ENCODE data around the gene ZNF276.

ZNF276 gene

DNA sequence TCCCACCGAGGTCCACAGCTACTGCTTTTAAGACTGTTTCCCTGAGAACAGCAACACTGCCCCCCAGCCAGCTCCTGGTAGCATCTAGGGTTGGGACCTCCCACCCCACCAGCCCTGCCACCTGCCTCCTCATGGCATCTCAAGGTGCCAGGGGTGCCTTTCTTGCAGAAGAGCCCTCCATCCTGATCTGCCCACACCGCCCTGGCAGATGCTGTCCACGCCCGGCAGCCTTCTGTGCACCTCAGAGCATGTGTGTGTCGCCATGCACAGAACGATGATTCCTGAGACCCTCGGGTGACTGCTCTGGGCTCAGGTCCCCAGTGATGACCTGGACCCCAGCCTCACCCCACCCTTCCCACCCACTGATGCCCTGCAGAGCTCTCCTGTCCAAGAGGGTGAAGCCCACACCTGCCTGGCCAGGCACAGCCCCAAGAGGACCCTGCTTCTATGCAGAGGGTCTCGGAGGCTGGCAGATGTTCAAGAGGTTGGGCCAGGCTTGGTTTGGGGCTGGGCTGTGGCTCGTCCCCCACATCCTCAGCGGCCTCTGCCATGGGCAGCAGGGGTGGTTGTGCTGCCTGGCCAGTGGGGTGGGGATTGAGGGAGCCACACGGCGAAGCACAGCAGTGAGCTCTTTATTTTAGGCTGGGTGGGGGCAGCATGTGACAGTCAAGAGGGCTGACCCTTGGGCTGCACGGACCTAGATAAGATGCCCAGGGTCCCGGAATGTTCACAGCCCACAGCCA is 14.6 kb upstream of the ZNF276 start:
- H3K4me3 ChIP-seq (ENCODE audit: low read depth in 1 of 2, low read length in 1 of 2), result no peak overlapping the region
- TF ChIP-seq, protein P1, sequence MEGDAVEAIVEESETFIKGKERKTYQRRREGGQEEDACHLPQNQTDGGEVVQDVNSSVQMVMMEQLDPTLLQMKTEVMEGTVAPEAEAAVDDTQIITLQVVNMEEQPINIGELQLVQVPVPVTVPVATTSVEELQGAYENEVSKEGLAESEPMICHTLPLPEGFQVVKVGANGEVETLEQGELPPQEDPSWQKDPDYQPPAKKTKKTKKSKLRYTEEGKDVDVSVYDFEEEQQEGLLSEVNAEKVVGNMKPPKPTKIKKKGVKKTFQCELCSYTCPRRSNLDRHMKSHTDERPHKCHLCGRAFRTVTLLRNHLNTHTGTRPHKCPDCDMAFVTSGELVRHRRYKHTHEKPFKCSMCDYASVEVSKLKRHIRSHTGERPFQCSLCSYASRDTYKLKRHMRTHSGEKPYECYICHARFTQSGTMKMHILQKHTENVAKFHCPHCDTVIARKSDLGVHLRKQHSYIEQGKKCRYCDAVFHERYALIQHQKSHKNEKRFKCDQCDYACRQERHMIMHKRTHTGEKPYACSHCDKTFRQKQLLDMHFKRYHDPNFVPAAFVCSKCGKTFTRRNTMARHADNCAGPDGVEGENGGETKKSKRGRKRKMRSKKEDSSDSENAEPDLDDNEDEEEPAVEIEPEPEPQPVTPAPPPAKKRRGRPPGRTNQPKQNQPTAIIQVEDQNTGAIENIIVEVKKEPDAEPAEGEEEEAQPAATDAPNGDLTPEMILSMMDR (IDR thresholded peaks at IDR 0.05), result no peak
- peaks cover 8 to 24% of the 10 kb centered on the region in 2 experiments for H3K4me1 ChIP-seq (ENCODE audit: control insufficient read depth in 1 of 2, insufficient read depth in 1 of 2, low read depth in 1 of 2, low read length in 1 of 2)
- peaks cover 11% of the 10 kb centered on the region for H3K27me3 ChIP-seq
- H3K9me3 ChIP-seq, result no peaks in the 10 kb centered on the region
- H3K27ac ChIP-seq, result no peak overlapping the region
- H3K36me3 ChIP-seq, result peaks cover 41% of the 10 kb centered on the region

DNA sequence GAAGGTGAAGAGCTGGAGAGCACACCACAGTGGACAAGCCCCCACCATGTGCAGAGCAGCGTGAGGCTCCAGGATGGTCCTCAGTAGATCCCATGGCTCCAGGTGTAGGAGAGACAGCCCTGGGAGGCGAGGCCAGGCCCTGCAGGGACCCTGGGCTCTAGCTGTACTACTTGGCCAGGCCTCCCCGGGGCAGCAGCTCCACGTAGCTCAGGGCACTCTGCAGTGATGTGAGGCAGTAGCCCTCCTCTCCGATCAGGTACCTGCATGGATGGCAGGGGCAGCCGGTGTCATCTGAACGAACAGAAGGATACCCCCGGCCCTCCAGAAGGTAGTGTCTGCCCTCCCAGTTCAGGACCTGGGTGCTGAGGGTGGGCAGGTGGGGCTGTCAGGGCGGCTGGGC is 13.6 kb upstream of the ZNF276 start:
- Histone ChIP-seq H3K36me3 (peaks cover 41% of the 10 kb centered on the region), H3K27me3 (peaks cover 21% of the 10 kb centered on the region), H3K9me3 (no peaks in the 10 kb centered on the region), H3K27ac (no peak overlapping the region), H3K4me1 (ENCODE audit: control insufficient read depth in 1 of 2, insufficient read depth in 1 of 2, low read depth in 1 of 2, low read length in 1 of 2) (peaks cover 5 to 24% of the 10 kb centered on the region in 2 experiments), H3K4me3 (ENCODE audit: low read depth in 1 of 2, low read length in 1 of 2) (no peak overlapping the region)
- TF ChIP-seq, protein P1 (IDR thresholded peaks at IDR 0.05), result no peak

DNA sequence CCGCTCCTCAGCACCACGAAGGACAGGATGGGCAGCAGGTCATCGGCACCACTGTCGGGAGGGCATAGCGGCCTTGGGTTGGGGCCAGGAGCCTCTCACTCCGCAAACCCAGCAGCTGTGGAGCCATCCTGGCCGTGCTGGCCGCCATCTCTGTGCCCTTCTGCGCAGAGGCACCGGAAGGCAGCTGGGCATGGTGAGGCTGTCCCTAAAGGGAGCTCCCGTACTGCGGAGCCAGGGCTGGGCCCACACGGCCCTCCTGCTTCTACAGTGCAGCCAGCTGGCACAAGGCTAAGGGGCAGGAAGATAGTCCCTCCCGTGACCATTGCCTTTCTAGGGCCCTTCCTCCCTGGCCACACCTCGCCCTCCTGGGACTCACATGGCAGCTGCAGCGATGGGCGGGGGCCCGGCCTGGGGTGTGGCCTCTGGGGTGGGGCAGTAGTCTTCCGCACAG is 12.8 kb upstream of the ZNF276 start:
- TF ChIP-seq, protein P1 (IDR thresholded peaks at IDR 0.05), result no peak
- no peak overlapping the region for H3K27ac ChIP-seq
- peaks cover 41% of the 10 kb centered on the region for H3K36me3 ChIP-seq
- H3K4me1 ChIP-seq (ENCODE audit: control insufficient read depth in 1 of 2, insufficient read depth in 1 of 2, low read depth in 1 of 2, low read length in 1 of 2), result peaks cover 5 to 24% of the 10 kb centered on the region in 2 experiments
- no peaks in the 10 kb centered on the region for H3K9me3 ChIP-seq
- H3K27me3 ChIP-seq, result peaks cover 29% of the 10 kb centered on the region
- no peak overlapping the region for H3K4me3 ChIP-seq (ENCODE audit: low read depth in 1 of 2, low read length in 1 of 2)

DNA sequence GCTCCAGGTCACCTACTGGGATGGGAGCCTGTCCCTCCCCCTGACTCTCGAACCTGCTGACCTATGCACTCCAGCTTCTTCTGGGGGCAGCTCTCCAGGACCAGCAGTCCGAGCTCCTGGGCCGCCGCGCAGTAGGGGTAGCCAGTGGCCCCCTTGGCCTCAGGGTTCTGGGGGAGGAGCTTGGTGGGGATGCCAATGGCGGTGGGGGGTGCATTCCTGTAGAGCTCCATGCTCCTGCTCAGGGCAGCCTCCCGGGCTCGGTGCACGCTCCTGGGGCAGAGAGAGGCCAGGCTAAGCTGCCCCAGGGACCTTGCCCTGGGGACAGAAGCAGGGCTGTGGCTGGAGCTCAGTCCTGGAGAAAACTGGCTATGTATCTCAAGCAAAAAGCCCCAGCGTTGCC is 12.2 kb upstream of the ZNF276 start:
- TF ChIP-seq, protein P1 (IDR thresholded peaks at IDR 0.05), result no peak
- Histone ChIP-seq H3K9me3 (no peaks in the 10 kb centered on the region), H3K27ac (no peak overlapping the region), H3K4me3 (ENCODE audit: low read depth in 1 of 2, low read length in 1 of 2) (no peak overlapping the region), H3K36me3 (peaks cover 41% of the 10 kb centered on the region), H3K27me3 (peaks cover 26% of the 10 kb centered on the region), H3K4me1 (ENCODE audit: control insufficient read depth in 1 of 2, insufficient read depth in 1 of 2, low read depth in 1 of 2, low read length in 1 of 2) (peaks cover 5 to 24% of the 10 kb centered on the region in 2 experiments)

DNA sequence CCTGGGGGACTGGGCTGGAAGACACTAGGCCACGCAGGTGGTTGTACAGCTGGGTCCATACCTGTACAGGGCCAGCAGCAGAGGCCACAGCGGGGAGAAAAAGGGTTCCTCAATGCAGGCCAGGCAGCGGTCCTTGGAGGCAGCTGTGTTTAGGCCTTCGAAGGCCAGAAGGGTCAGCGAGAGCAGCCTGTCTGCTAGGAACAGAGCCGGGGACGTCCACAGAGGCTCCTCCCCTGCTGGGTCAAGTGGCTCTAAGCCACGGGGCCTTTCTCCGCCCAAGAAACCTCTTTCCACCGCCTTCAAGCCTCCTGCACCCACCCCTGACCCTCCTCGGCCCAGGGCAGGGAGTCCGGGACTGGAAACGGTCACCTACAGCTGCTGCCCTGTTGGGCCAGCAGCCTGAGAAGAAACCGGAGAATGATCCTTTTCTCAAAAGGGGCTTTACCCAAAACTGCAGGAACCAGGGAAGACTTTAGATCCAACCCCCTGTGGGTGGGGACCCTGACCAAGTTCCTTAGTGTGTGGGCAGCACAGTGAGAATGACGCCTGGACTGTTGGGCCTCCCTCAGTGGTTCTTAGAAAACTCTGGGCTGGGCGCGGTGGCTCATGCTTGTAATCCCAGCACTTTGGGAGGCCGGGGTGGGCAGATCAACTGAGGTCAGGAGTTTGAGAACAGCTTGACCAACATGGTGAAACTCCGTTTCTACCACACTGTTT is 11.5 kb upstream of the ZNF276 start:
- Histone ChIP-seq H3K27ac (no peak overlapping the region), H3K4me1 (ENCODE audit: control insufficient read depth in 1 of 2, insufficient read depth in 1 of 2, low read depth in 1 of 2, low read length in 1 of 2) (peaks cover 5 to 24% of the 10 kb centered on the region in 2 experiments), H3K27me3 (peaks cover 22% of the 10 kb centered on the region), H3K4me3 (ENCODE audit: low read depth in 1 of 2, low read length in 1 of 2) (no peak overlapping the region), H3K36me3 (peaks cover 41% of the 10 kb centered on the region), H3K9me3 (no peaks in the 10 kb centered on the region)
- TF ChIP-seq, protein P1 (IDR thresholded peaks at IDR 0.05), result no peak
